Peyer's patch (tissue), 4 donors: Measurements from ENCODE around the gene CRTC1.

Experiments
- CTCF ChIP-seq, 6 experiments: fragments of 450-650 bp in 4 of 6; fragments of 200-600 bp in 2 of 6; sonication (generic) in 1 of 6; IDR thresholded peaks; one replicate each; pipeline ENCODE4 v1.5.1; 2017 to 2019; ENCODE audit warnings: antibody characterized with exemption in 6 of 6, mild to moderate bottlenecking in 3 of 6, moderate library complexity in 1 of 6
- POLR2A ChIP-seq, 2 donors: fragments of 450-650 bp; IDR thresholded peaks; one replicate each; pipeline ENCODE4 v1.5.1; 2017; ENCODE audit warnings: antibody characterized with exemption in 2 of 2, mild to moderate bottlenecking in 2 of 2, moderate library complexity in 2 of 2

- TF ChIP-seq CTCF (IDR thresholded peaks at IDR 0.05) = no peak
- no peak for TF ChIP-seq POLR2A (IDR thresholded peaks at IDR 0.05)
Observed at GRCh38 chr19:18793144-18794028, 109.9 kb downstream of the CRTC1 start.
